ENCODE measurements around the gene PPP3CA. TPM values are rescaled to one million over a fixed set of nuclear protein-coding genes. Genes with fewer than 3 reads are reported as not detected.

The PPP3CA gene
- total RNA-seq, 1 donor from 2014 or later: 78.8 TPM

DNA sequence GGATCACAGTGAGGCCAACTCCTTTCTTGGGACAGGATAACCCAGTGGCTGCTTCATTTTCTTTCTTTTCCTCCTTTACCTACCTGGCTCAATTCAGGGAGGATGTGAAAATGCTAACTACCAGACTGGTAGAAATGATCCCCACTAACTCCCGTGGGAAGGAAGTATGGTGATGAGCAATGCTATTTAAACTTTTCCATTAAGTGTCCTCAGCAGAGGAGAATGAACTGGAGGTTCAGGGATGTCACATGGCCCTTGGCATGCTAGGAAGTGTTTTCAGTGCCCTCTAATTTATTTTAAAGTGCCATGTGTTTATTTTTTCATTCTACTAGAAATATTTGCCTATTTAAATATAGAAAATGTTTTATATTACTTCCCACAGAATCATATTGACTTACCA, 363.9 kb downstream of the PPP3CA start:
- no peaks in the 10 kb centered on the region for H3K36me3 Mint-ChIP-seq (ENCODE audit: low read depth)
- ChIA-PET CTCF (no interaction called here), POLR2A (no interaction called here)
- no peaks in the 10 kb centered on the region for H3K27me3 Mint-ChIP-seq
- DNase-seq (no peak), ATAC-seq (ENCODE audit: low read depth) (no peak)
- no peak overlapping the region for H3K27ac Mint-ChIP-seq
- H3K4me3 Mint-ChIP-seq: no peak overlapping the region
- no peaks in the 10 kb centered on the region for H3K4me1 Mint-ChIP-seq
- intact Hi-C loops (cut with micrococcal nuclease): no loop called here
- TF ChIP-seq, protein P1, sequence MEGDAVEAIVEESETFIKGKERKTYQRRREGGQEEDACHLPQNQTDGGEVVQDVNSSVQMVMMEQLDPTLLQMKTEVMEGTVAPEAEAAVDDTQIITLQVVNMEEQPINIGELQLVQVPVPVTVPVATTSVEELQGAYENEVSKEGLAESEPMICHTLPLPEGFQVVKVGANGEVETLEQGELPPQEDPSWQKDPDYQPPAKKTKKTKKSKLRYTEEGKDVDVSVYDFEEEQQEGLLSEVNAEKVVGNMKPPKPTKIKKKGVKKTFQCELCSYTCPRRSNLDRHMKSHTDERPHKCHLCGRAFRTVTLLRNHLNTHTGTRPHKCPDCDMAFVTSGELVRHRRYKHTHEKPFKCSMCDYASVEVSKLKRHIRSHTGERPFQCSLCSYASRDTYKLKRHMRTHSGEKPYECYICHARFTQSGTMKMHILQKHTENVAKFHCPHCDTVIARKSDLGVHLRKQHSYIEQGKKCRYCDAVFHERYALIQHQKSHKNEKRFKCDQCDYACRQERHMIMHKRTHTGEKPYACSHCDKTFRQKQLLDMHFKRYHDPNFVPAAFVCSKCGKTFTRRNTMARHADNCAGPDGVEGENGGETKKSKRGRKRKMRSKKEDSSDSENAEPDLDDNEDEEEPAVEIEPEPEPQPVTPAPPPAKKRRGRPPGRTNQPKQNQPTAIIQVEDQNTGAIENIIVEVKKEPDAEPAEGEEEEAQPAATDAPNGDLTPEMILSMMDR (IDR thresholded peaks at IDR 0.05): no peak
- H3K9me3 Mint-ChIP-seq: no peaks in the 10 kb centered on the region

DNA sequence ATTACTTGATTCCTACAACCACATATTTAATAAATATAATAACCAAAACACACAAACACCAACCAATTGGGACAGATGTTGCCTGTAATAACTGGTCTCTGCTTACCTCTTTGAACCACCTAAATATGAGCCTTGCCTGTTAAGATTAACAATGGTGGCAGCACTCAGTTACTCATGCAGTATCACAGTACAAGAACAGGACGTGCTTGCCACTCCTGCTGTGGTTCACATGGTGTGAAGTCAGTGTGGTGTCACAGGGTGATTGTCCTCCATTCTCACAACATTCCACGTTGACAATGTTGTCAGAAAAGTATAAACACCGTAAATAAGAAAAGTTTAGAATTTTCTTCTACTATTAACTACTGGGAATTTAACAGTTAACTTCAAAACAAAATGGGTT, 365.0 kb downstream of the PPP3CA start:
- CTCF ChIA-PET: no interaction called here
- no peaks in the 10 kb centered on the region for H3K36me3 Mint-ChIP-seq (ENCODE audit: low read depth)
- intact Hi-C loops (cut with micrococcal nuclease): no loop called here
- DNase-seq: no peak
- POLR2A ChIA-PET: no interaction called here
- no peaks in the 10 kb centered on the region for H3K27me3 Mint-ChIP-seq
- H3K9me3 Mint-ChIP-seq: no peaks in the 10 kb centered on the region
- no peak for ATAC-seq (ENCODE audit: low read depth)
- TF ChIP-seq, protein P1 (IDR thresholded peaks at IDR 0.05): no peak
- no peak overlapping the region for H3K4me3 Mint-ChIP-seq
- H3K4me1 Mint-ChIP-seq: no peaks in the 10 kb centered on the region
- H3K27ac Mint-ChIP-seq: no peak overlapping the region

DNA sequence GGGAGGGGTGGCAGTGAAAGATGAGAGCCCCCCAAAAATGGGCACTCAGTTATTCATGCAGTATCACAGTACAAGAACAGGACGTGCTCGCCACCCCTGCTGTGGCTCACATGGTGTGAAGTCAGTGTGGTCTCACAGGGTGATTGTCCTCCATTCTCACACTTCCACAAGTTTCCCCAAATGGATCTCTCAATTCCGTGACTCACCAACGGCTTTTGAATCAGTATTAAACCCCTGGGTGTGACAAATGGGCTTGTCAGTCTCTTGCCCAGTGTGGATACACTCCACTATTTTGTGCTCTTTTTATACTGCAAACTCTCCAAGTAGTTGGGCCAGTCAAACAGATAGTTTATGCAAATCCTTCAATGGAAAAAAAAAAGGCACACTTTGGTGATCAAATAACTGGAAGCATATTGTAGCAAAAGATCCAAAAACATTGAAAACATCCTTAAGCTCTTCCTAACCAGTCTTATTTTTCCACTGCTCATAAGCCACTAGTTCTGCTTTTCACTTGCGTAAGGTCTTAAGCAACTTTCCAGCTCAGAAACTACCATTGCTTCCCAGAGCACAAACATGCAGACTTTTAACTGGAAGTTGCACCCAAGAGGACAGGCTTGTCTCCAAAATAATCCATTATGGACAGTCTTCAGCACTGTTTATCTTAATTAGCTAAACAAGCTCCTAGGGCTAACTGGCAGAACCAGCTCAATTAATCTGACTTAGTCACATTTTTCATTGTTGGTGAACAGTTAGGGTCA, 365.7 kb downstream of the PPP3CA start:
- no peak for ATAC-seq (ENCODE audit: low read depth)
- ChIA-PET POLR2A (no interaction called here), CTCF (no interaction called here)
- intact Hi-C loops (cut with micrococcal nuclease): no loop called here
- Mint-ChIP-seq H3K9me3 (no peaks in the 10 kb centered on the region), H3K36me3 (ENCODE audit: low read depth) (no peaks in the 10 kb centered on the region), H3K27me3 (no peaks in the 10 kb centered on the region), H3K27ac (no peak overlapping the region), H3K4me3 (no peak overlapping the region), H3K4me1 (no peaks in the 10 kb centered on the region)
- TF ChIP-seq, protein P1 (IDR thresholded peaks at IDR 0.05): no peak
- no peak for DNase-seq

DNA sequence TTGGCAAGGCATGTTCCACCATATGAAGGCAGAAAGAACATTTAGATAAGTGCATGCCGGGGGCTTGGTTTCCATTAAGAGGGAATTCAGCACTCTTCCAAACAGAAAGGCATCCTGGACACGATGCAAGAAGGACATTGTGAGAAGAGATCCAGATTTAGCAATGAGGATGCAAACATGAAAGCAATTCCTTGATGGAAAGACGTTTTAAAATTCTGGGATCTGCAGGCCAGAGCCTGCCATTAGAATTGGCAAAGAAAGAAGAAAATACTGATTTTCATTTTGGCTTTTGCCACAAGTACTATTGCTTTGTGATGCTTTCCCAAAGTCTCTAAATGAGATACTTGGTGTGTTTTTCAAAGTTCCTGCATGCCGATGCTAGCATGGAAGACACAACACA, 367.6 kb downstream of the PPP3CA start:
- no peaks in the 10 kb centered on the region for H3K36me3 Mint-ChIP-seq (ENCODE audit: low read depth)
- no peaks in the 10 kb centered on the region for H3K4me1 Mint-ChIP-seq
- no peak overlapping the region for H3K4me3 Mint-ChIP-seq
- CTCF ChIA-PET: no interaction called here
- no peak for DNase-seq
- TF ChIP-seq, protein P1 (IDR thresholded peaks at IDR 0.05): no peak
- no peaks in the 10 kb centered on the region for H3K9me3 Mint-ChIP-seq
- no peak for ATAC-seq (ENCODE audit: low read depth)
- POLR2A ChIA-PET: no interaction called here
- no peaks in the 10 kb centered on the region for H3K27me3 Mint-ChIP-seq
- intact Hi-C loops (cut with micrococcal nuclease): no loop called here
- no peak overlapping the region for H3K27ac Mint-ChIP-seq

DNA sequence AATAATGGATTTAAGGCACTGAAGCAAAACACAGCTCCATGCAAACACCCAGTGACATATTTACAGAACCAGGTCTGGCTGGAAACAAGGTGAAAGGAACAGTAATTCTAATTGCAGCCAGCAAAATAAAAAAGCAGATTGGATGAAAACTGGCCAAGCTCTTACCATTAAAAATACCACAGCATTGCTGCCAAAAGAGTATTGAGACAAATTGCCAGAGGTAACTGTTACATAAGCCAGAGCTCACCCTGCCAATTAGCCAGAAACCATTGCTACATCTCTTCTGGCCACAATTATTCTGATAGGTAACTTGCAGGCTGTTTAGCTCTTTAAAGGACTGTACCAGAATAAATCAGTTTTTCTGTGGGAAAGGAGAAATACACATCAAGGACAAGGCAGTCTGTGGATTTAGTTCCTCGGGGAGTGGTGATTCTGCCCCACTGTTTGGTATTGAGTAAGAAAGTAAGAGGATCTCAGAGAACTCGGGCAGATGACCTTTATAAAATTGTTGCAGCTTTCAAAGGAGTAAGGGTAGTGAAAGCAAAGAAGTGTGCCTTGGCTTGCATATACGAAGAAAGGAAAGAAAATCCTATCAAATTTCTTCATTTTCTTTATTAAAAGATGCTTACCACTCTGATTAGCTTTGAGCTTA, 369.5 kb downstream of the PPP3CA start:
- ATAC-seq (ENCODE audit: low read depth) (no peak), DNase-seq (no peak)
- Mint-ChIP-seq H3K27ac (no peak overlapping the region), H3K4me3 (no peak overlapping the region), H3K4me1 (no peaks in the 10 kb centered on the region), H3K9me3 (no peaks in the 10 kb centered on the region), H3K27me3 (no peaks in the 10 kb centered on the region), H3K36me3 (ENCODE audit: low read depth) (no peaks in the 10 kb centered on the region)
- TF ChIP-seq, protein P1 (IDR thresholded peaks at IDR 0.05): no peak
- intact Hi-C loops (cut with micrococcal nuclease): no loop called here
- ChIA-PET CTCF (interaction anchor here (0.6 kb wide), 1 partner anchor 409 kb away, joined by 4 read pairs; no protein-coding TSS in a partner anchor), POLR2A (no interaction called here)
